Common myeloid progenitor, CD34-positive (primary cell): Measurements from ENCODE around the gene ZAR1L.

Experiments
- CTCF ChIA-PET: fragments of 350-600 bp; sonication (Branson Sonifier 250); formaldehyde crosslinking; loops from one replicate; lab custom pipeline; 2021; ENCODE audit warnings: antibody characterized with exemption; lab: Charles Lee
- POLR2A ChIA-PET: fragments of 350-600 bp; sonication (Branson Sonifier 250); formaldehyde crosslinking; loops from one replicate; lab custom pipeline; 2021; ENCODE audit warnings: antibody characterized with exemption; lab: Charles Lee
- DNase-seq, 3 donors: peaks; one replicate each; pipeline versions ENCODE4 v3.0.0 to v3.0.0-alpha.2; 2013
- H3K27ac ChIP-seq, 2 experiments: 1 replicate in 1 of 2; 2 replicates in 1 of 2; pipeline ENCODE4 v1.7.0; 2013; ENCODE audit warnings: inconsistent platforms in 2 of 2, low read length in 2 of 2, mild to moderate bottlenecking in 2 of 2, low read depth in 1 of 2, moderate library complexity in 1 of 2; ENCODE audit not compliant: severe bottlenecking in 2 of 2, insufficient read depth in 1 of 2, poor library complexity in 1 of 2
- H3K27me3 ChIP-seq, 5 experiments: replicated peaks in 2 of 5; 1 replicate in 3 of 5; 2 replicates in 2 of 5; pipeline versions ENCODE4 v1.6.1 to v1.7.0; 2013; ENCODE audit warnings: low read length in 4 of 5, mild to moderate bottlenecking in 2 of 5, moderate library complexity in 2 of 5, inconsistent platforms in 1 of 5; ENCODE audit not compliant: insufficient read depth in 5 of 5, control insufficient read depth in 4 of 5
- H3K36me3 ChIP-seq, 4 experiments: 1 replicate in 2 of 4; 2 replicates in 2 of 4; pipeline versions ENCODE4 v1.6.1 to v1.7.0; 2013; ENCODE audit warnings: low read length in 3 of 4, control low read depth in 1 of 4, mild to moderate bottlenecking in 1 of 4; ENCODE audit not compliant: control insufficient read depth in 4 of 4, insufficient read depth in 4 of 4
- H3K4me1 ChIP-seq, 4 experiments: 1 replicate in 3 of 4; 2 replicates in 1 of 4; pipeline versions ENCODE4 v1.6.1 to v1.7.1; 2013; ENCODE audit warnings: low read length in 3 of 4, mild to moderate bottlenecking in 3 of 4, control low read depth in 1 of 4, inconsistent platforms in 1 of 4, moderate library complexity in 1 of 4; ENCODE audit not compliant: control insufficient read depth in 4 of 4, insufficient read depth in 4 of 4; ENCODE audit errors: control extremely low read depth in 1 of 4
- H3K4me3 ChIP-seq, 7 experiments: 1 replicate in 4 of 7; 2 replicates in 3 of 7; pipeline versions ENCODE4 v1.5.1 to v1.7.0; 2013; ENCODE audit warnings: mild to moderate bottlenecking in 7 of 7, low read length in 6 of 7, moderate library complexity in 6 of 7, inconsistent platforms in 2 of 7, low read depth in 2 of 7, control low read depth in 1 of 7; ENCODE audit not compliant: insufficient read depth in 4 of 7, control insufficient read depth in 1 of 7; ENCODE audit errors: extremely low read depth in 1 of 7
- H3K9me3 ChIP-seq, 5 experiments: 1 replicate in 4 of 5; 2 replicates in 1 of 5; pipeline versions ENCODE4 v1.6.1 to v1.7.1; 2013; ENCODE audit warnings: low read length in 4 of 5, mild to moderate bottlenecking in 2 of 5, inconsistent platforms in 1 of 5, low read depth in 1 of 5, moderate library complexity in 1 of 5; ENCODE audit not compliant: control insufficient read depth in 4 of 5, insufficient read depth in 2 of 5; ENCODE audit errors: control extremely low read depth in 1 of 5
- WGBS: methylation state at CpG from one replicate; pipeline ENCODE4 v1.1.5; 2013; ENCODE audit not compliant: insufficient coverage; 5-methylcytosine and 5-hydroxymethylcytosine counted together

The ZAR1L gene

DNA sequence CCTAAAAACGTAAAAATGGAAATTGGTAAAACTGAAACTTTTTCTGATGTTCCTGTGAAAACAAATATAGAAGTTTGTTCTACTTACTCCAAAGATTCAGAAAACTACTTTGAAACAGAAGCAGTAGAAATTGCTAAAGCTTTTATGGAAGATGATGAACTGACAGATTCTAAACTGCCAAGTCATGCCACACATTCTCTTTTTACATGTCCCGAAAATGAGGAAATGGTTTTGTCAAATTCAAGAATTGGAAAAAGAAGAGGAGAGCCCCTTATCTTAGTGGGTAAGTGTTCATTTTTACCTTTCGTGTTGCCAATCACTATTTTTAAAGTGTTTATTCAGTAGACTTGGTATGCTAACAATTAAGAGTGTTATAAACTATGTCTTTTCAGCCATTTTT is 25.8 kb upstream of the ZAR1L start:
- Histone ChIP-seq H3K36me3 (peaks cover 5 to 19% (median 11%) of the 10 kb centered on the region in 4 experiments), H3K4me3 (peak overlapping the region in 1 of 7 experiments; percentile 6), H3K27me3 (no peaks in the 10 kb centered on the region), H3K27ac (peak overlapping the region in 1 of 2 experiments; percentile 39), H3K9me3 (no peaks in the 10 kb centered on the region), H3K4me1 (peaks cover 0 to 8% (median 3%) of the 10 kb centered on the region in 4 experiments)
- ChIA-PET CTCF (no interaction called here), POLR2A (no interaction called here)
- WGBS, result no CpG with 5 or more reads among the region's 3 CpGs
- peak; percentile 59 to 90 (median 82) for DNase-seq

DNA sequence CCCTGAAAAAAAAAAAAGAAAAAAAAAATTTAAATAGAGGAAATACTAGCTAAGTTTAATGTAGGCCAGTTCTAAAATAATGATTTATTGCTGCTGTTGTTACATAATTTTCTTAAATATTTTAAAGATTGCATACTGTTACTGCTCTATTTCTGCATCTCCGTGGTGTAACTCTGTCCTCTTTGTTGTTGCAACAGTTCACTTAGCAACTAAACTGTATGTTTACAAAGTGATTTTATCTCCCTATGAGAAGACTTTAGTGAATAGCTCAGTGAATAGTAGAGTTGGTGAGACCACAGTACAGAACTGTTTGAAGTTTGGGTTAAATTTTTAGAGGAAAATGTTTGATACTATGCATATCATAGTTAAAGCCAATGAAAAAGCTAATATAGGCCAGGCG is 19.5 kb upstream of the ZAR1L start:
- Histone ChIP-seq H3K27me3 (no peaks in the 10 kb centered on the region), H3K4me3 (no peak overlapping the region), H3K36me3 (peaks cover 13 to 61% (median 28%) of the 10 kb centered on the region in 4 experiments), H3K27ac (no peak overlapping the region), H3K4me1 (no peaks in the 10 kb centered on the region), H3K9me3 (peaks cover 0 to 2% (median 0%) of the 10 kb centered on the region in 5 experiments)
- ChIA-PET CTCF (no interaction called here), POLR2A (no interaction called here)
- WGBS, result 92% methylated on average over 1 of the region's 2 CpGs
- peak in 2 of 3 donors; percentile 59 to 72 for DNase-seq

DNA sequence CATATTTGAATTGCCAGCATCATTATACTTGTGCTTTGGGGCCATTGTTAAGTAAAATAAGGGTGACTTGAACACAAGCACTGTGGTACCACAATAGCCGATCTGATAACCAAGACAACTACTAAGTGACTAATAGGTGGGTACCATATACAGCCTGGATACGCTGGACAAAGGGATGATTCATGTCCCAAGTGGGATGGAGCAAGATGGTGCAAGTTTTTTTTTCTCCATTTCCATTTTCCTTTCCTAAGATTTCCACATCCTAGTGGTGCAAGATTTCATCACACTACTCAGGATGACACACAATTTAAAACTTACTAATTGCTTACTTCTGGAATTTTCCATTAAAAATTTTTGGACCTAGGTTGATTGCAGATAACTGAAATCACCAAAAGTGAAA is 15.3 kb upstream of the ZAR1L start:
- H3K27me3 ChIP-seq, result no peaks in the 10 kb centered on the region
- peaks cover 5 to 49% (median 20%) of the 10 kb centered on the region in 4 experiments for H3K36me3 ChIP-seq
- WGBS, result 86% methylated on average over 2 of the region's 2 CpGs
- POLR2A ChIA-PET, result no interaction called here
- CTCF ChIA-PET, result interaction anchor here (1.2 to 1.8 kb wide), 4 partner anchors 9 to 15 kb away, joined by 3 to 5 read pairs (median 4); partner anchors contain the start of genes BRCA2 and ZAR1L
- peaks cover 0 to 2% (median 0%) of the 10 kb centered on the region in 5 experiments for H3K9me3 ChIP-seq
- DNase-seq, result no peak
- no peak overlapping the region for H3K4me3 ChIP-seq
- no peaks in the 10 kb centered on the region for H3K4me1 ChIP-seq
- H3K27ac ChIP-seq, result no peak overlapping the region

DNA sequence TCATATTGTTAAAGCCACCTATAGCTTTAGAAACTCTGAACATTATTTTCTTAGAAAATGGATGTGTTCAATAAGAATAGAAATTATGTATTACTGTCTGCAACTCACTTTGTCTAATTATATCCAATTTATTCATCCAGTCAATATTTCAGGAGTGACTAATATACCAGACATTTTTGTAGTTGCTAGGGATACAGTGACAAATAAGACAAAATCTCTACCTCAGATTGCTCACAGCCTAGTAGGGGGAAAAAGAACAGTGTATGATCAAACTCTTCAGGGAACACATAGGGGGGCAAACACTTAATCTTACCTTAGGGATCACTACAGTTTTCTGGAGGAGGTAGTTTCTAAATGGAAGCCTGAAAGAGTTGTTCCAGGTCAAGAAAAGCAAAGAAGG is 8.7 kb upstream of the ZAR1L start:
- no peak overlapping the region for H3K4me3 ChIP-seq
- peaks cover 0 to 42% (median 20%) of the 10 kb centered on the region in 4 experiments for H3K36me3 ChIP-seq
- ChIA-PET POLR2A (no interaction called here), CTCF (interaction anchor here (1.1 kb wide), 1 partner anchor 13 kb away, joined by 3 read pairs; no protein-coding TSS in a partner anchor)
- H3K9me3 ChIP-seq, result peaks cover 0 to 3% (median 0%) of the 10 kb centered on the region in 5 experiments
- no peak for DNase-seq
- no peaks in the 10 kb centered on the region for H3K4me1 ChIP-seq
- H3K27ac ChIP-seq, result no peak overlapping the region
- no peaks in the 10 kb centered on the region for H3K27me3 ChIP-seq

DNA sequence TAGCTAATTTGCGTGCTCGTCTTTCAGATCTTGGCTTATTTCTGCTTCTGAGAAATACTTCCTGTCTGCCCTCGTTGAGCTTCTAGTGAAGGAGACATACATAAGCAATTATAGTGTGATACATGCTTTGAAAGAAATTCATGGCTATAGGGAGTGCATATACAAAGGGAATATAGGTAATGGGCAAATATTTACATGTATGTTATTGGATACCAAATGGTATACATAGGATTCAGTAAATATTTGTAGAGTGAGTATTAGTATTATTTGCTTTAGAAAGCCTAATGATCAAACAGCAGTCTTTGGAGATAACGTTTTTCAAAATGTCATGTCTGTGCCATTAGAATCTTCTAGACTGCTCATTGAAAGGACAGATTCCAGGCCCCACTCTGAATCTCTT is 5.4 kb upstream of the ZAR1L start:
- no peak for DNase-seq
- ChIA-PET POLR2A (no interaction called here), CTCF (interaction anchor here (0.8 kb wide), 1 partner anchor 14 kb away, joined by 3 read pairs; no protein-coding TSS in a partner anchor)
- WGBS, result 100% methylated on average over 1 of the region's 4 CpGs
- peaks cover 9 to 13% (median 11%) of the 10 kb centered on the region in 4 experiments for H3K4me1 ChIP-seq
- H3K27me3 ChIP-seq, result no peaks in the 10 kb centered on the region
- H3K27ac ChIP-seq, result no peak overlapping the region
- peaks cover 0 to 34% (median 18%) of the 10 kb centered on the region in 4 experiments for H3K36me3 ChIP-seq
- no peak overlapping the region for H3K4me3 ChIP-seq
- H3K9me3 ChIP-seq, result peaks cover 0 to 3% (median 0%) of the 10 kb centered on the region in 5 experiments

DNA sequence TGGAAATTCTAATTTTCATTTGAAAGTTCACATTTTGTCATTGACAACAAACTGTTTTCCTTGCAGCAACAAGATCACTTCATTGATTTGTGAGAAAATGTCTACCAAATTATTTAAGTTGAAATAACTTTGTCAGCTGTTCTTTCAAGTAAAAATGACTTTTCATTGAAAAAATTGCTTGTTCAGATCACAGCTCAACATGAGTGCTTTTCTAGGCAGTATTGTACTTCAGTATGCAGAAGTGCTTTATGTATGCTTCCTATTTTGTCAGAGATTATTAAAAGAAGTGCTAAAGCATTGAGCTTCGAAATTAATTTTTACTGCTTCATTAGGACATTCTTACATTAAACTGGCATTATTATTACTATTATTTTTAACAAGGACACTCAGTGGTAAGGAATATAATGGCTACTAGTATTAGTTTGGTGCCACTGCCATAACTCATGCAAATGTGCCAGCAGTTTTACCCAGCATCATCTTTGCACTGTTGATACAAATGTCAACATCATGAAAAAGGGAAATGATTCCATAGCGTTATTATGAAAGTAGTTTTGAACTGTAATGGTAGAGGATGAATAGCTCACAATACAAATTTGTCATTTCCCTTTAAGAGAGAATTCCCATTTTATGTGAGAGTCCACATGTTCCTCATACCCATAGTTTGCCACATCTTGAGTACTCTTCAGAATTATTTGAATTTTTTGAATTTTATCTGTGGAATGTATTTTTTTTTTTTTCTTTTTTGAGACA is 2.7 kb upstream of the ZAR1L start:
- Histone ChIP-seq H3K27ac (no peak overlapping the region), H3K9me3 (peaks cover 0 to 3% (median 0%) of the 10 kb centered on the region in 5 experiments), H3K4me1 (peaks cover 9 to 22% (median 20%) of the 10 kb centered on the region in 4 experiments), H3K27me3 (no peaks in the 10 kb centered on the region), H3K4me3 (no peak overlapping the region), H3K36me3 (peaks cover 0 to 26% (median 14%) of the 10 kb centered on the region in 4 experiments)
- CTCF ChIA-PET, result interaction anchor here (0.8 to 1.6 kb wide), 6 partner anchors 9 to 123 kb away, joined by 3 to 5 read pairs (median 3); no protein-coding TSS in a partner anchor
- POLR2A ChIA-PET, result no interaction called here
- no CpG with 5 or more reads among the region's 2 CpGs for WGBS
- peak in 2 of 3 donors; percentile 14 to 36 for DNase-seq

DNA sequence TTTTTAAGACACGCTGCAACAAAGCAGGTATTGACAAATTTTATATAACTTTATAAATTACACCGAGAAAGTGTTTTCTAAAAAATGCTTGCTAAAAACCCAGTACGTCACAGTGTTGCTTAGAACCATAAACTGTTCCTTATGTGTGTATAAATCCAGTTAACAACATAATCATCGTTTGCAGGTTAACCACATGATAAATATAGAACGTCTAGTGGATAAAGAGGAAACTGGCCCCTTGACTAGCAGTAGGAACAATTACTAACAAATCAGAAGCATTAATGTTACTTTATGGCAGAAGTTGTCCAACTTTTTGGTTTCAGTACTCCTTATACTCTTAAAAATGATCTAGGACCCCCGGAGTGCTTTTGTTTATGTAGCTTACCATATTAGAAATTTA is 1.3 kb upstream of the ZAR1L start:
- peaks cover 0 to 15% (median 7%) of the 10 kb centered on the region in 4 experiments for H3K36me3 ChIP-seq
- ChIA-PET CTCF (interaction anchor here (0.8 to 1.0 kb wide), 2 partner anchors 12 to 16 kb away, joined by 3 to 4 read pairs; no protein-coding TSS in a partner anchor), POLR2A (no interaction called here)
- H3K4me3 ChIP-seq, result peak overlapping the region in 6 of 7 experiments; percentile 71 to 91 (median 88)
- peaks cover 9 to 22% (median 20%) of the 10 kb centered on the region in 4 experiments for H3K4me1 ChIP-seq
- H3K27ac ChIP-seq, result peak overlapping the region; percentile 98 to 99
- no CpG with 5 or more reads among the region's 6 CpGs for WGBS
- no peaks in the 10 kb centered on the region for H3K9me3 ChIP-seq
- peak in 2 of 3 donors; percentile 76 to 84 for DNase-seq
- no peaks in the 10 kb centered on the region for H3K27me3 ChIP-seq
